HFF-Myc (cell line): ENCODE data around the gene PTGES.
A peak's percentile ranks its signal among the peaks of the same experiment; 100 is the strongest.

Source experiments
- DNase-seq: peaks from one replicate; pipeline ENCODE4 v3.0.0-alpha.2; 2011; ENCODE audit warnings: low read depth; ENCODE audit errors: extremely low read depth
- H3K4me3 ChIP-seq: replicated peaks from 2 replicates; pipeline ENCODE4 v1.5.1; 2011; ENCODE audit warnings: low read depth, mild to moderate bottlenecking, control low read depth, low read length
- TF ChIP-seq, protein P1 (sequence below): IDR thresholded peaks from 2 replicates; pipeline ENCODE4 v1.5.1; 2012; ENCODE audit warnings: mild to moderate bottlenecking, low read depth, low read length, control low read depth; ENCODE audit errors: missing control alignments

Gene PTGES

DNA sequence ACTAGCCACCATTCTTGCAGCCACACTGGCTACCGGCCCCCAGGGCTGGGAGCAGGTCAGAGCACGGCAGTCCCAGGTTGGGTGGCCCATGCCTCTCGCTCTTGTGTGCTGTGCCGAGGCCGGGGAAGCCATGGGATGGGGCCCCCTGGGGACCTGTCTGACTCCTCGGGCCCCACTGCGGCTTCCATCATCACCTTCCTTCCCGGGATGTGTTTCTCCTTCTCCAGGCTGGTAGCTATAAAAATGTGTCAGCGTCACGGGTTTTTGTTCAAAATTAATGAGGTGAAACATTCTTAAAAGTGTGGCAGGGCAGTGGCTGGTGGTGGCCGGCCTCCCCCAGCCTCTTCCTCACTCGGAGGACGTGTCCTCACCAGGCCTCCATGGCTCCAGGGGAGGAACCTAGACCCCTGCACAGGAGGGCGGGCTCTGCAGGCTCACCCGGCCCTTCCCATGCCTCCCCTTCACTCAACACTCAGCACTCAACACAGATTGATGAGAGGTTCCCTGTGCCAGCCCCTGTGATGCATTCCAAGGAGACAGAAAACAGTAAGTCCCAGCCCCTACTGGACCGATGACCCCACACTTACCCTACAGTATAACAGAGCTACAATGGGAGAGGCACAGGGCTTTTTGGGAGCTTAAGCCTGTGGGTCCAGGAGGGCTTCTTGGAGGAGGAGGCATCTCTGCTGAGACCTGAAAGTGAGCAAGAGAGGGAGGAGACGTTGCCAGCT, 43.2 kb downstream of the PTGES start:
- no peak for DNase-seq
- TF ChIP-seq, protein P1, sequence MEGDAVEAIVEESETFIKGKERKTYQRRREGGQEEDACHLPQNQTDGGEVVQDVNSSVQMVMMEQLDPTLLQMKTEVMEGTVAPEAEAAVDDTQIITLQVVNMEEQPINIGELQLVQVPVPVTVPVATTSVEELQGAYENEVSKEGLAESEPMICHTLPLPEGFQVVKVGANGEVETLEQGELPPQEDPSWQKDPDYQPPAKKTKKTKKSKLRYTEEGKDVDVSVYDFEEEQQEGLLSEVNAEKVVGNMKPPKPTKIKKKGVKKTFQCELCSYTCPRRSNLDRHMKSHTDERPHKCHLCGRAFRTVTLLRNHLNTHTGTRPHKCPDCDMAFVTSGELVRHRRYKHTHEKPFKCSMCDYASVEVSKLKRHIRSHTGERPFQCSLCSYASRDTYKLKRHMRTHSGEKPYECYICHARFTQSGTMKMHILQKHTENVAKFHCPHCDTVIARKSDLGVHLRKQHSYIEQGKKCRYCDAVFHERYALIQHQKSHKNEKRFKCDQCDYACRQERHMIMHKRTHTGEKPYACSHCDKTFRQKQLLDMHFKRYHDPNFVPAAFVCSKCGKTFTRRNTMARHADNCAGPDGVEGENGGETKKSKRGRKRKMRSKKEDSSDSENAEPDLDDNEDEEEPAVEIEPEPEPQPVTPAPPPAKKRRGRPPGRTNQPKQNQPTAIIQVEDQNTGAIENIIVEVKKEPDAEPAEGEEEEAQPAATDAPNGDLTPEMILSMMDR = no peak
- no peak overlapping the region for H3K4me3 ChIP-seq

DNA sequence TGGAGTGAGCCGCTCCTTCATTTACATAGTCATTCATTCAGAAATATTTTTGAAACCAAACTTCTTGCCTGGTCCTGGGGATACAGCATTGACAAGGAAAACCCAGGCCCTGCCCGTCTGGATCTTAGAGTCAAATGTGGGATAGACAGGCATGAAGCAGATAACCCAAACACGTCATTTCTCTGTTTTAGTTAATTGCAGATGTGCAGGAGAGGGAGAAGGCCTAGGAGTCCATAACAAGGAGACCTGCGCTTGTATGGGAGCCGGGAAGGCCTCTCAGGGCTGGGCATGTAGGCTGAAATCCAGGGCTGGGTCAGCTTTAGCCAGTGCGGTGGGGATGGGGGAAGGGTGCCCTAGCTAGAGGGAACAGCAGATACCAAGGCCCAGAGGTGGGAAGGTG, 44.0 kb downstream of the PTGES start:
- no peak for DNase-seq
- TF ChIP-seq, protein P1 = no peak
- H3K4me3 ChIP-seq = no peak overlapping the region

DNA sequence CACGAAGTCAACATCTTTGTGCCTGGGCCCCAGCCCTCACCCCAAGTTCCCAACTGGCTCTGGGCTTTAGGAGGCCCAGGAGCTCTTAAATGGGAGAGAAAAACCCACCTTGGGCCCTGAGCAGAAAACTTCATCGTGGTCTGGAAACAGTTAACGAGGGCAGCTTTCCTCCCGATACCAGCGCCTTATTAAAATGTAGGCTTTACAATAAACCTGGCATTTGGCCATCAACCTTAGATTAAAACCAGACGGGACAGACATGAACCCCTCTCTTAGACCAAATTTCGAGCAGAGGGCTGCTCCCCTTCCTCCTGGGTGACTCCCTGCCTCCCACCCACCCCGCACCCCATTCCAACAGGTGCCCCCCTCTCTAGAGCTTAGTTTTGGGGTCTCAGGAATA, 48.0 kb downstream of the PTGES start:
- DNase-seq = no peak
- TF ChIP-seq, protein P1 = no peak
- H3K4me3 ChIP-seq = no peak overlapping the region

DNA sequence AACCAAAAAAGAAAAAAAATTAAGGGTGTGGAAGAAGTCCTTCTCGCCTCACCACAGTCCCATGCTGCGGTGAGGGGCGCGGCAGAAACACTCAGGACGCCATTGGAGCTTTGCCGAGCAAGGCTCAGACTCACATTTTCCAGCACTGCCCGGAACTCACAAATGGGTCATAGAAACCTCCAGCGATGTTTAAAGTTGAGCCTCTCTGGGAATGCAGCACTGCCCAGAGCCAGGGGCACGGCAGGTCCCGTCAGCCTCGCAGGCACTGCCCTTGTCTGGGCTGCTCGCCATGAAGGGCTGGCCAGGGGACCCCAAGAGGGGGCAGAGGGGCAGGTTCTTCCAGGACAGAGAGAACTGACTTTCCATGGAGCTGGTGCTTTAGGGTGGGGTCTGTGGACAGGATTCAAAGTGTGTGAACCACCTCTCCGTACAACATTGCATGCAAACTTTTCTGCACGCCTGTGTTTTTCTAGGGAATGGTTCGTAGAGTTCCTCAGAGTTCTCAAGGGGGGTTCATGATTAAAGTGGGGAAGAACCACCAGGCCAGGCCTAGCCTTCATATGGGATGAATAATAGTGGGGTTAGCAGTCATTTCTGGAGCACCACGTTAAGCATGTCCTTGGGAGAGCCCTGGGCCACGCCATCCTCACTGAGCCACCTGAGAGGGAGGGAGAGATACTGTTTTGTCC, 49.0 kb downstream of the PTGES start:
- peak; percentile 32 for DNase-seq
- TF ChIP-seq, protein P1 = no peak

DNA sequence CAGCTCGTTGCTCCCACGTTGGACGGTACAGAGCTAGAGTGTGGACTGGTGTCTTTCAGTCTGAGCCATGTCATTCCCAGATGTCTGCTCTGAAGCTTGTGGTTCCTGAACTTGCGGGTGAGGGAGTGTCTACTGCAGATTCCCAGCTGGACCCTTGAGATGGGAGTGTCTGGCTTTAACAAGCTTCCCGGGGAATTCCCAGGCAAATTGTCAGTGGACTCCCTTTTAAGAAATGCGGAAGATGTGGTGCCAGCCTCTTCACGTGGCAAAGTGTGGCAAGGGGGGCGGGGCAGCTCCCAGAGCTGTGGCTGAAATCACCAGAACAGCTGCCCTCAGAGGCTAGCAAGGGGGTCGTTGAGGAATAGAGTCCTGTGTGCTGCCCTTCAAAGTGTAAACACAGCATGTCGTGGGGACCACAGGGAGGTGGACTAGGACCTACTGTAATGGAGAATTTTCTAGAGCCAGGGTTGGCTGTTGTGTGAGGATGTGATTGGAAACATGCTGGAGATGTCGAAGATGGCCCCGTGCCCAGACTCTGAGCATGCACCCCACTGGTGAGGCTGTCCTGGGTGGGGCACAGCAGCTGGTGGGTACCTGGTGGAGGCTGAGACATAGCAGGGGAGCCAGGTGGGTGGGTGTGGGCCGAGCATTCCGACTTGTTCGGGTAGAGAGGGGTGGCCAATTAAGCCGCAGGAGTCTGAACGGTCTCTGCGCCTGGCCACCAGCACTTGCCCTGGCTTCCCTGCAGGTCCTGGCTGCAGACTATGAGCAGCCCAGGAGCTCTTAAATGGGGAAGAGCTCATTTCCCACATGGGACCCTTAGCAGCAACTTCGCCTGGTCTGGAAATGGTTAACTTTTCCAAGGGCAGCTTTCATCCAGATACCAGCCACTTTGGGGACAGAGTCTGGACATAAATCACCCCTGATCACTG, 50.0 kb downstream of the PTGES start:
- peak; percentile 97 for DNase-seq
- no peak overlapping the region for H3K4me3 ChIP-seq
- TF ChIP-seq, protein P1 = no peak

More for the DNA sequence above, 49.0 kb downstream of the PTGES start:
- H3K4me3 ChIP-seq = no peak overlapping the region

DNA sequence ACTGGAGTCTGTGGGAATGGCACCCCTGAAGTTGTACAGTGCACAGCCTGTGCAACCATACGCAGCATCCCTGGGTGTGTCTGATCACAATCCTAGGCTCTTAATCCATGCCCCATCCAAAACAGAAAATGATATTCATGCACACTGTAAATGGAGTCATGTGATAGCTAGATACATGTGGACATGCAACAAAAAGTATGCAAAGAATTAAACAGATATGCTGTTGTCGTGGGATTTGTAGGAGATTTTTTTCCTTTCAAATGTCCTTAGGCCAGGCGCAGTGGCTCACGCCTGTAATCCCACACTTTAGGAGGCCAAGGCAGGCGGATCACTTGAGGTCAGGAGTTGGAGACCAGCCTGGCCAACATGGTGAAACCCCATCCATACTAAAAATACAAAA, 51.3 kb downstream of the PTGES start:
- DNase-seq = no peak
- TF ChIP-seq, protein P1 = no peak
- no peak overlapping the region for H3K4me3 ChIP-seq
